NB4 (cell line): Measurements from ENCODE around the gene CHD9NB.

Source experiments
- CTCF ChIP-seq: IDR thresholded peaks from one replicate; pipeline ENCODE4 v1.5.1; 2012; ENCODE audit warnings: low read depth, low read length
- MAX ChIP-seq: IDR thresholded peaks from 2 replicates; pipeline ENCODE4 v1.6.1; 2011; ENCODE audit warnings: low read depth, low read length
- POLR2A ChIP-seq: IDR thresholded peaks from 2 replicates; pipeline ENCODE4 v1.6.1; 2011; ENCODE audit warnings: mild to moderate bottlenecking; ENCODE audit not compliant: insufficient read length; ENCODE audit errors: extremely low read depth

- TF ChIP-seq CTCF (no peak), MAX (no peak), POLR2A (no peak)
These were observed 15.0 kb upstream of the CHD9NB start for GRCh38 chr16:53067675-53068074.
